ENCODE results near the gene REXO1. TPM values are rescaled to one million over a fixed set of nuclear protein-coding genes. Genes with fewer than 3 reads are reported as not detected.

Gene REXO1
- total RNA-seq, 6 donors from 2014 or later = 17.0 to 106 (median 38.8) TPM

DNA sequence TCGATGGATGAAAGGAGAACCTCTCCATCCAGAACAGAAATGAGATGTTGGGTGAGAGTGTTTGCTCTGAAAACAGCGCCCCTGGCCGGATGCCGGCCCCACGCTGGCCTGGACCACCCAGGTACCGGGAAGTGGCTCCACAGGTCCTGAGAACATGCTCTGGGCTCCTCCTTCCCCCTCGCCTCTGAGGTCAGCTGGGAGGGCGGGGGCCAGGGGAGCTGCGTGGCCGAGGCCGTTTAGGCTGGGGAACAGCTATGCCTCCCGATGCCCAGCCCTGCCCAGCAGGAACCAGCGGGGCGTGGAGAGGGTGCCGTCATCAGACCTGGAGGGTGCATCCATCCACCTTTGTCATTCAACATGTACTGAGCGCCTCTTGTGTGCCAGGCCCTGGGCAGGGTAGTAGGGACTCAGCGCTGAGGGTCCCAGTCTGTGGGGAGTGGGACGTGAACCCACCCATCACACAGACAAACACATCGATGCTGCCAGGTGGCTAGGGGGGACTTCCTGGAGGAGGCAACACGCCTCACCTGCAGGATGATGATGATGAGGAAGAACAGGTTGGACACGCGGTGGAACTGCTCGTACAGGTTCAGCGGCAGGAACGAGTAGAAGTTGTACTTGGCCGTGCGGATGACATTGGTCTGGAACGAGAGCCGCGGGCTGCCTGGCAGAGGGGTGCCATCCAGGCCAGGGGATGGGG lies 40.4 kb downstream of the REXO1 start:
- Histone ChIP-seq H3K27me3 (no peaks in the 10 kb centered on the region), H3K27ac (no peak overlapping the region), H3K4me1 (peaks cover 6 to 12% (median 11%) of the 10 kb centered on the region in 4 donors), H3K36me3 (no peaks in the 10 kb centered on the region), H3K9me3 (no peaks in the 10 kb centered on the region), H3K4me3 (no peak overlapping the region)
- WGBS, 2 donors = 70 to 90% methylated on average over 15 to 30 of the region's 30 CpGs
- DNase-seq (peak in 1 of 2 donors; percentile 84), ATAC-seq (ENCODE audit: low FRiP score in 2 of 2) (no peak)
- no peak for TF ChIP-seq EP300 (IDR thresholded peaks at IDR 0.05)
- no peak for TF ChIP-seq POLR2A (IDR thresholded peaks at IDR 0.05)
- no peak for TF ChIP-seq POLR2AphosphoS5 (IDR thresholded peaks at IDR 0.05)
- TF ChIP-seq, protein P1, sequence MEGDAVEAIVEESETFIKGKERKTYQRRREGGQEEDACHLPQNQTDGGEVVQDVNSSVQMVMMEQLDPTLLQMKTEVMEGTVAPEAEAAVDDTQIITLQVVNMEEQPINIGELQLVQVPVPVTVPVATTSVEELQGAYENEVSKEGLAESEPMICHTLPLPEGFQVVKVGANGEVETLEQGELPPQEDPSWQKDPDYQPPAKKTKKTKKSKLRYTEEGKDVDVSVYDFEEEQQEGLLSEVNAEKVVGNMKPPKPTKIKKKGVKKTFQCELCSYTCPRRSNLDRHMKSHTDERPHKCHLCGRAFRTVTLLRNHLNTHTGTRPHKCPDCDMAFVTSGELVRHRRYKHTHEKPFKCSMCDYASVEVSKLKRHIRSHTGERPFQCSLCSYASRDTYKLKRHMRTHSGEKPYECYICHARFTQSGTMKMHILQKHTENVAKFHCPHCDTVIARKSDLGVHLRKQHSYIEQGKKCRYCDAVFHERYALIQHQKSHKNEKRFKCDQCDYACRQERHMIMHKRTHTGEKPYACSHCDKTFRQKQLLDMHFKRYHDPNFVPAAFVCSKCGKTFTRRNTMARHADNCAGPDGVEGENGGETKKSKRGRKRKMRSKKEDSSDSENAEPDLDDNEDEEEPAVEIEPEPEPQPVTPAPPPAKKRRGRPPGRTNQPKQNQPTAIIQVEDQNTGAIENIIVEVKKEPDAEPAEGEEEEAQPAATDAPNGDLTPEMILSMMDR (IDR thresholded peaks at IDR 0.05) = no peak

DNA sequence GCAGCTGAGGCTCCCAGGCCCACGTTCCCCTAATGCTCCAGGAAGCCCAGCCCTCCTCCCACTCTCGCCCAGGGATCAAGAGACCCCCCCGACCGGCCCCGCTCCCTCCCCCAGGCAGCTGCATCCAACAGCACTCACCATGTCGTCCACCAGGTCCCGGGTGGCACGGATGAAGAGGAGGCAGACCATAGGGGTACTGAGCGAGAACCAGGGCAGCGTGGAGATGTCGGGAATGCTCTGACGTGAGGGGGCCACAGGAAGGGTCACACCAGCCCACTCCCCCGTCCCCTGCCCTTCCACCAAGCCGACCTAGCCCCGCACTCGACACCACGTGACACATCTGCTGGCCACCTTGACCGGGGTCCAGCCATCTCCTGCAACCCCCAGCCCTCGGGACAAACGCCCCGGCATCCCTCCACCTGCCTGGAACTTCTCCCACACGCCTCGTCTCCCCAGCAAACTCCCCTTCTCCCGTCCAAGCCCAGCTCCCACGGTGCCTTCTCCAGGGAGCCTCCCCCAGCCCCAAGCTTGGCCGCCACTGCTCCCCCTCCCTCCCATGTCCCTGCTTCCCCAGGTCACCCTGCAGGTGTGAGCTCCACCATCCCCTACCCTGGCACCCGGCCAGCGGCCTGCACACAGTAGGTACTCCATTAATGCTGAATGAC lies 41.1 kb downstream of the REXO1 start:
- Histone ChIP-seq H3K27me3 (no peaks in the 10 kb centered on the region), H3K27ac (no peak overlapping the region), H3K36me3 (no peaks in the 10 kb centered on the region), H3K4me1 (peaks cover 3 to 9% (median 8%) of the 10 kb centered on the region in 4 donors), H3K9me3 (no peaks in the 10 kb centered on the region), H3K4me3 (no peak overlapping the region)
- 69 to 74% methylated on average over 19 to 28 of the region's 28 CpGs for WGBS, 2 donors
- DNase-seq (peak in 1 of 2 donors; percentile 64), ATAC-seq (ENCODE audit: low FRiP score in 2 of 2) (no peak)
- TF ChIP-seq EP300 (IDR thresholded peaks at IDR 0.05) = no peak
- no peak for TF ChIP-seq POLR2AphosphoS5 (IDR thresholded peaks at IDR 0.05)
- TF ChIP-seq, protein P1 (IDR thresholded peaks at IDR 0.05) = no peak
- TF ChIP-seq POLR2A (IDR thresholded peaks at IDR 0.05) = no peak

DNA sequence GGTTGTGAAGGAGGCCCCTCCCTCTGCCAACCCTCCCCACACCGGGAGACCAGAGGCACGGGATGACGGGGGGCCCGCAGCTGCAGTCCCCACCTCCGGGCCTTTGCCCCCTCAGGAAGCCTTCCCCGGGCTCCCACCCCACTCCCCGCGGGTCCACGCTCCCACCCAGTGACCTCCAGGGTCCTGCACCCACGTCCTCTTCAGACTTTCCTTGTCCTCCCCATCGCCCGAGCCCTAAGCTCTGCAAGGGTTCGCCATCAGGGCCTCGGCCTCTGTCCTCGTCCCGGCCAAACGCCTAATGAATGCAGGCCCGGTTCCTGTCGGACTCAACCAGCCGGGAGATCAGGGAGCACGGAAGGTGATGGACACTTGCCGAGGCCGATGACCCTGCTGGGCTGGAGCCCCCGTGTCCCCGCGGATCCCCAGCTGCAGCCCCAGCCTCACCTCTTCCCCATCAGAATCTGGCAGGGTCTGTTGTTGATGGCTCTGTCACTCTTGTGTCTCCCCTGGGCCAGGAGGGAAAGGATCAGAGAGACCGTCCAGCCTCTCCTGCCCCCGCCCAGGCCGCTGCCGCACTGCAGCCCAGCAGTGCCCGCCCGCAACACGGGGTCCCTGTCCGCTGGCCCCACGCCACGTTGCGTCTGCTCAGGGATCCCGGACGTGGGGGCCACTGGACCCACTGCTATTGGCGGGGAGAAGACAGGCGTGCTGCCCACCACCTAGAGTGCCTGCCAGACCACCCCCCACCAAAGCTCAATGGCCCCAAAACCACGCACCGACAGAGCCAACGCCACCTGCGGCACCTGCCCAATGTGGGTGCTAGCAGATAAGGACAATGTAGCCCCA lies 41.9 kb downstream of the REXO1 start:
- peak in 1 of 2 donors; percentile 2 for ATAC-seq (ENCODE audit: low FRiP score in 2 of 2)
- 81 to 83% methylated on average over 23 to 45 of the region's 45 CpGs for WGBS, 2 donors

GRCh38 chr19:1805401-1806183 lies 42.7 kb downstream of the REXO1 start:
- Histone ChIP-seq H3K27ac (no peak overlapping the region), H3K4me1 (no peaks in the 10 kb centered on the region), H3K36me3 (no peaks in the 10 kb centered on the region), H3K27me3 (no peaks in the 10 kb centered on the region), H3K9me3 (no peaks in the 10 kb centered on the region), H3K4me3 (no peak overlapping the region)
- DNase-seq = peak in 1 of 2 donors; percentile 58
- TF ChIP-seq POLR2AphosphoS5 (IDR thresholded peaks at IDR 0.05) (no peak), EP300 (IDR thresholded peaks at IDR 0.05) (no peak), POLR2A (IDR thresholded peaks at IDR 0.05) (no peak)
- TF ChIP-seq, protein P1 (IDR thresholded peaks at IDR 0.05) = no peak
- ATAC-seq (ENCODE audit: low FRiP score in 2 of 2) = peak in 1 of 2 donors; percentile 2
- 88 to 93% methylated on average over 10 to 23 of the region's 24 CpGs for WGBS, 2 donors

More for the DNA sequence above, 41.9 kb downstream of the REXO1 start:
- Histone ChIP-seq H3K27ac (no peak overlapping the region), H3K9me3 (no peaks in the 10 kb centered on the region), H3K27me3 (no peaks in the 10 kb centered on the region), H3K4me1 (peaks cover 0 to 2% (median under 1%) of the 10 kb centered on the region in 4 donors), H3K36me3 (no peaks in the 10 kb centered on the region), H3K4me3 (no peak overlapping the region)
- peak in 1 of 2 donors; percentile 80 for DNase-seq
- TF ChIP-seq EP300 (IDR thresholded peaks at IDR 0.05) = no peak
- TF ChIP-seq POLR2A (IDR thresholded peaks at IDR 0.05) = no peak
